T-helper 9 cell (primary cell): Measurements from ENCODE around the gene DQX1.
"Not testable (repeated sequence)": the region's sequence is repeated elsewhere in the genome, so short reads cannot be mapped to it uniquely, and the experiment has no call there.

Experiments
- DNase-seq: peaks from one replicate; pipeline ENCODE4 v3.0.0-alpha.2; 2020

DQX1 gene

DNA sequence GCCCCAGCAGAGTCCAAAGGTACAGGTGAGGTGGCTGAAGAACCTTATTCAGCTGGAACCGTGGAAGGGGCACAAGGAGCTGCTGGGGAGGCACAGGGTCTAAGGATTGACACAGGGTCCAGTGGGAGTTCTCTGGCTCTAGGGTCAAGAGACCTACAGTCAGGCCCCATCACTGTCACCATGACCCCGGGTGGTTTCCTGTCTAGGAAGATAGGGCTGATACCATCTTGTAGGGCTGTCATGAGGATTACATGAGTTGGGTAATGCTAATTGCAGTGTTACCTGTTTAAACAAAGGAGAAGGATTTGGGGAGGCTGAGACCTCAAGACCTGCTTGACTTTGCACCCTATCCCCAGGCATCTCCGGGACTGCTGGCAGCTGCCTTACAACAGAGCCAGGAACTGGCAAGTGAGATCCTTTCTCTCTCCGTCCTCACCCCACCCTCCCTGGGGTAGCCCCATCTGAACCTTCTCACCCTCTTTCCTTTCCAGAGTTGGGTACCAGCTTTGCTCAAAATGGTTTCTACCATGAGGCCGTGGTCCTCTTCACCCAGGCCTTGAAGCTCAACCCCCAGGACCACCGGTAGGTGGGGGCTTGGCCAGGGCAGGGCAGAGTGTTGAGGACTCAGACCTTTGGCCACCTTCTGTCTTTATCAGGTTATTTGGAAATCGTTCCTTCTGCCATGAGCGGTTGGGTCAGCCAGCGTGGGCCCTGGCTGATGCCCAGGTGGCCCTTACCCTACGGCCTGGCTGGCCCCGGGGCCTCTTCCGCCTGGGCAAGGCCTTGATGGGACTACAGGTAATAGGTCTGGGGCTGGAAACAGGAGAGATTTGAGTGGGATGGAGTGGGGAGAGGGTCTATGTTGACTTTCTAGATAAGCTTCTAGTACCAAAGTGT lies 34.1 kb downstream of the DQX1 start:
- DNase-seq = no peak

DNA sequence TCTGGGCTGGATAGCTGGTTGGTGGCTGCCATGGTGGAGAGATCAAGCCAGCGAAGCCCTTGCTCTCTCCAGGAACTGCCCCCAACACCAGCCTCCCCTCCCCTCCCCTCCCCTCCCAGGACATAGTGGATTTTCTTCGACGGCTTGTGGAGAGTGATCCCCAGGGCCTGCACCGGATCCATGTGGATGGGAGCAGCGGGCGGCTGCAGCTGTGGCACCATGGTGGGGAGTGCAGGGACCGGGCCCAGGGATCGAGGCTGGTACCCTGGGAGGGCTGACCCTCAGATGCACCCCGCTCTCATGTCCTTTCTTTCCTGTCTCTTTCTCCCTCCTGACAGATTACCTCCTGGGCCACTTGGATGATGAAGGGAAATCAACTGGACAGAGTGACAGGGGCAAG lies 36.1 kb downstream of the DQX1 start:
- no peak for DNase-seq

DNA sequence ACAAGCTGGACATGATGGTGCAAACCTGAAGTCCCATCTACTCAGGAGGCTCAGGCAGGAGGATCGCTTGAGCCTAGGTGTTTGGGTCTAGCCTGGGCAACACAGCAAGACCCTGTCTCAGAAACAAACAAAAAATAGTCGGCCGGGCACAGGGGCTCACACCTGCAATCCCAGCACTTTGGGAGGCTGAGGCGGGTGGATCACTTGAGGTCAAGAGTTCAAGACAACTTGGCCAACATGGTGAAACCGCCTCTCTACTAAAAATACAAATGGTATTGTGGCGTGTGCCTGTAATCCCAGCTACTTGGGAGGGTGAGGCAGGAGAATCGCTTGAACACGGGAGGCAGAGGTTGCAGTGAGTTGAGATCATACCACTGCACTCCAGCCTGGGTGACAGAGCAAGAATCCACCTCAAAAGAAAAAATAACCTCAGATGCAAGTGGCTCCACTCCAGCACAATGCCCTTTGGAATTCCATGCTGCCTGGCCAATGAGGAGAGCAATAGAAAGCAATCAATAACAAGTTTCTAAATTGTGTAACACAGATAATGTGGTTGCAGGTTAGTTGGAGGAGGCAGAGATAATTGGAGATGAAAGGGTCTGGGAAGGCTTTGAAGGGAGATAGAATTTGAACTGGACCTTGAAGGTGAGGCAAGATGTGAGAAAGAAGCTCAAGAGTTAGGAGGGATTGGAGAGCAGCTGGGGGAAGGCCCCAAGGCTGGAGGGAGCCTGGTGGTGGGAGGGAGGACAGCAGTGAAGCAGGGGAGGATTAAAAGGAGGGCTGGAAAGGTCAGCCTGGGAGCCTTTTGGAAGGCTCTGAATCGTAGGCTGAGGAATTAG lies 37.2 kb downstream of the DQX1 start:
- DNase-seq = no peak

DNA sequence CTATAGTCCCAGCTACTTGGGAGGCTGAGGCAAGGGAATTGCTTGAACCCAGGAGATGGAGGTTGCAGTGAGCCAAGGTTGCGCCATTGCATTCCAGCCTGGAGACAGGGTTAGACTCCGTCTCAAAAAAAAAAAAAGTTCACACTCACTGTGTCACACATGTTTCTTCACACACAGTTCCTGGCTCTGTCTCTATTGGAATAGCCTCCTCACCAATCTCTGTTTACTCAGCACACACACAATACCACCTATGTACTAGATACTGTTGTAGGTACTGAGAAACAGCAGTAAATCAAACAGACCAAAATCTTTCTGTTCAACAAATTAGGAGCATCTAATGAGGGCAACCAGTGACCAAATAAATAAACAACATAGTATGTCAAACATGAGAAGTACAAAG lies 39.9 kb downstream of the DQX1 start:
- DNase-seq = no peak

DNA sequence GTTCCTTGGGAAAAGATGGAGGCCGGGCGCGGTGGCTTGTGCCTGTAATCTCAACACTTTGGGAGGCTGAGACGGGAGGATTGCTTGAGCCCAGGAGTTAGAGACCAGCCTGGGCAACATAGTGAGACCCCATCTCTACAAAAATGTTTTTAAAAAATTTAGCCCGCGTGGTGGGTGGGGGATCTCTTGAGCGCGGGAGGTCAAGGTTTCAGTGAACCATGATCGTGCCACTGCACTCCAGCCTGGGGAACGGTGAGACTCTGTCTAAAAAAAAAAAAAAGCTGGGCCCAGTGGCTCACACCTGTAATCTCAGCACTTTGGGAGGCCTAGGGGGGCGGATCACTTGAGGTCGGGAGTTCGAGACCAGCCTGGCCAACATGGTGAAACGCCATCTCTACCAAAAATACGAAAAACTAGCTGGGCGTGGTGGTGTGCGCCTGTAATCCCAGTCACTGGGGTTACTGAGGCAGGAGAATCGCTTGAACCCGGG lies 42.3 kb downstream of the DQX1 start:
- DNase-seq = not testable (repeated sequence)

DNA sequence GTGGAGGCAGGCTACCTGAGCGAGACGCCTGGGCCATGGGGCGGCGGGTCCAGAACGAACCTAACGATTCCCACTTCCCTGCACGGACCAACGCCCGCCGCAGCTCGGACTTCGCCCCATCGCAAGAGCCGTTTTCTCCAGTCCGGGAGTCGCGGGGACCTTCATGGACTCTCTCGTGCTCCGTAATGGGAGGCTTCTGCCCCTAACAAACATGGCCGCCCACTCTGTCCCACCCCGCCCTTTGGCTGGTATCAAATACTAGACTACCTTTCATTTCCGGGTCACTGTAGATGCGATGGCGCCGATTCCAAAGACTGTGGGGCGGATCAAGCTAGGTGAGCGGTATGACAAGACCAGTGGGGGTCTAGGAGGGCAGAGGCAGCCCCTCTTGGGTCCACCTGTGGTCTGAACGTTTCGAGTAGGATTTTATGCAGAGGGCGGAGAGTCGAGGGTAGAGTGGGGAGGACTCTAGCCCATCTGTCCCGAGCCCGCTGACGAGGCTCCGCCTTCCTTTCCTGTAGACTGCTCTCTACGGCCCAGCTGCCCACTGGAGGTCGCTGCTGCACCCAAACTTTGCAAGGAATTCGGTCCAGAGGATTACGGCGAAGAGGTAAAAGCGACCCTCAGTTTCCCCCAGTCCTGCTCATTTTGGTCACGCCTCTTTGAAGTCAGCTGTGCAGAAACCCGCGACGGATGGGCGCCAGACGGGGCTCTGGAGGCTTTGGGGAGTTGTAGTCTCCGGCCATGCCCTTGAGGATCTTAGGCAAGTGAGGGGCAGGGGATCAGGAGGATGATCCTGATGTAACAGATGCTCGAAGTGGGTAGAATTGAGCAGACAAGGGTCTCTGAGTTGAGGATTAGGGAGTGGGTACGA lies 43.0 kb downstream of the DQX1 start, which contains the start of the genes CCDC142 and TTC31:
Gene CCDC142, minus strand, starts transcription at position 198 of the 874 bp plus-strand sequence. Its CDS starts 161 bp downstream, at position 37.
Gene TTC31, plus strand, starts transcription at position 281 of the 874 bp plus-strand sequence. Its CDS starts 15 bp downstream, at position 296.
- DNase-seq = peak; percentile 85

DNA sequence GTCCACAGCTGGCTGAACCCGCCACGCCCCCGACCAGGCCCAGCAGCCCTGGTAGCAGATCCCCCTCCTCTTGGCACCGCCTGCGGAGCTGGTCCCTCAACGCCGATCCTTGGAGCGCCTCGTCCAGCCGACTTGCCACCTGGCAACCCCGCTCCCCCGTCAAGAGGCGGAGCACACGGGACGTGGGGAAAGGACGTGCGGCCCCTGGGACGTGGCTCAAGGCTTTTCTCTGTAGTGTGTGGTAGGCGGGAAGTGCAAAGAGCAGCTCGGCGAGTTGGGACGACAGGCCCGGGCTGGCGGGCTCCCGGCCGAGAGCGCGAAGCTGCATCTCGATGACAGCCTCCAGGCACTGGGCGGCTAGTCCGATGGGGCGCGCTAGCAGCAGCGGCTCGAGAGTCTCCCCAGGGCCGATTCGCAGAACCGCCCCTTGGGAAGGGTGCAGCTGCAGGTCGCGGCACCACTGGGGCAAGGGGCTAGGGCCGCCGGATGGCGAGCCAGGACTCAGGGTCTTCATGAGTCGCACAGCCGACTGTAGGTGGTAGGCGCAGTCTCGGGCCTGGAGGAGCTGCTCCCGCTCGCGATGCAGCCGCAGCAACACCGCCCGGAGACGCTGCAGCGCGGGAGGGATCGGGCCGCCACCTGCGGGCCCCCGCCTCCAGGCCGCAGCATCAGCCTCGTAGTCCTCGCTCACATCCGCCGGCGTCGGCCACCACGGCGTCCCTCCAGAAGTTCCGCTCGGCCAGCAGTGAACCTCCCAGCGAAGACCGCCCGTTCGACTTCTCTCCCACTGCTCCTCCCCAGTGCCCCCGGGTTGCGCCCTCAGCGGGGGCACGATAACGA lies 43.9 kb downstream of the DQX1 start:
- no peak for DNase-seq

DNA sequence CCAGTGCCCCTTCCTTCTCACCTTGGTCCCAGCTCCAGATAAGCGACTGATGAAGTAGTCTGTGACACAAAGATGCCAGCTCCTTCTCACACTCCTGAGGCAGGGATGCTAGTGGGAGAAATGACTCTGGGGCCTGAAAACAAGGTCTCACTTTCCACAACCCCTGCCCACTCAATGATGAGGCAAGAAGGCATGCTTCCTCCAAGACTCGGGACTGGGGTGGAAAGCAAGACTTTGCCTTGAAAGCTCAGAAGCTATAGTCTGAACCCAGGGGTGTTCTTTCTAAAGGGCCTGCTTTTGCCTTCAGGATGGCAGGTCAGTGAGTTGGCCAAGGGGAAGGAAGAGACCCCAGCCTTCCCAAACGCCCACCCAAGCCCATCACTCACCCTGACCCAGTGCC lies 44.6 kb downstream of the DQX1 start:
- DNase-seq = no peak

DNA sequence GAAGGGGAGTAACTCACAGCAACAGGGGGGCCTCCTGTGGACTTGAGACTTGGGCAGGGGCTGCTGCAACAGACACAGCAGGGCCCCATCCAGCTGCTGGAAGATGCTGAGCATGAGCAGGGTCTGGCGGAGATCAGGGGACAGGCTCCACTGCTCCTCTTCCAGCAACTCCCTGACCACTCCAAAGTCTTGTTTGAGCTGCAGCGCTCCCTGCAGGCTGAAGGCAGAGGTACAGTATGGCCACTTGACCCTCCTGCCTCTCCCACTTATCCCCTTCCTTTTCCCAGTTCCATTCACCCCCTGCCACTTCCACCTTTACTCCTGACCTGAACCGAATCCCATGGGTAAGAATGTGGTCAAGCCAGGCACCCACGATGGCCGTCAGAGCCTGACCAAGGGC lies 51.1 kb downstream of the DQX1 start:
- DNase-seq = no peak

DNA sequence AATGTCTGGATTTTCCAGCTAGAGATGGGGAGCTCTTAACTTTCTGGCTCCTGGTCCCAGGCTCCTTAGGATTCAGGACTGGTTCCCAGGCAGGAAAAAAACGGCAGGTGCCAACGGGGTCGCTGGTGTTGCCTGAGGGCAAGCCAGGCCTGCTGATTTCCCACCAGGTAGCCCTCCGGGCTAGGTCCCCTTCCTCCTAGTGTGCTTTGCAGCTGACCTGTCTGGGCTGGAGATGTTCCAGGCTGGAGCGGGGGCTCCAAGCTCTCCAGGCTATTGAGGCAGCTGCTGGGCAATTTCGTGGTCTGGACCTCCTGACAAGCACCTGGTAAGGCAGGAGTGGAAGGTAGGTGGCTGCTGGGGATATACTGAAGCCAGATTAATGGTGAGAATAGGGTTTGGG lies 51.5 kb downstream of the DQX1 start:
- DNase-seq = no peak

DNA sequence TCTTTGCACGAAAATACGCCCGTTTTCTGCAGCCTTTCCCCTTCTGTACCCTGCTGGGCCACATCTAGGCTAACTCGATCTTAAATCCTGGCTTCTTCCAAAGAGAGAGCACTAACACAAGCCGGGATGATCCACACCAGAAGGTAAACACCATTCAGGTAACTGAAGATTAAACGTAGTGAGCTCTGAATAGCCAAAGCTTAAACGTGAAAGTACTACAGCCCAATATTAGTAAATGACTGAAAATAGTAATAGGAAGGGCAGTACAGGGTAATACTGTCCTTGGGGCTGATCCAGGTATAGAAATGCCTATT lies 53.1 kb downstream of the DQX1 start:
- no peak for DNase-seq

DNA sequence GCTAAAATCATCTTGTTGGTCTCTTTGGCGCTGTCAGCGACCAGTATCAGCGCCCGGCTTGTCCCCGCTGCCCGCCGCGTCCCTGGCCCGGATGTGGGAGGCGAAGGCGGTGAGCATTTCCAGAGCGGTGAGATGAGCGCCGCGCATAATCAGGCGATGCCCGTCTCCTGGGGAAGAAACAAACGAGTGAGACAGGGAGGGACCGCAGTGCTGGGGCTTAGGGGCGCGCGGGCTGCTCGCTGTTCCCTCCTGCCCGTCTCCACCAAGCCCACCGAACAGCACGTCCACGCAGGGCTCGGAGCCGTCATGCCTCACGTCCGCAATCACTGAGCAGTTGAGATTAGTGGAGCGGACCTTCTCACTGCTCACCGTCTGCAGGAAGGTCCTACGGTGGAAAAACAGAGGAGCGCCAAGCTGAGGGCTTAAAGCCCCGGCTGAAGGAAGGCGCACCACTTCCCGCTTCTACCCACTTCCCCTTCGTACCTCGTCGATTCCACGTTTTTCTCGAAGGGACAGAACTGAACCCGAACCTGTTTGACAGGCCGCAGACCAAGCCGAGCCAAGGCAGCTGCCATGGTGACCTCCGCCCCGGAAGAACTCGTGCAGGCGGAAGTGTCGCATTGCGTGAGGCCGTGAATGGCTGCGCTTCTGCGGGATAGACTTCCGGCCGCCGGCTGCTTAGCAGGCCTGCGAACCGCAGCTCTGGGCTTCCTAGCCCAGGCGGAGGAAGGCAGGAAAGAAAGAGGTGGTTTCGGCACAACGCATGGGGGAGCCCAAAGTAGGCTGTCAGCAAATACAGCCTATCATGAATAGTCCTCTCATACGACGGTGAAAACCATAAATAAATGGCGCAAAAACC lies 53.7 kb downstream of the DQX1 start, which contains the start of gene MRPL53:
Gene MRPL53, minus strand, starts transcription at position 595 of the 859 bp plus-strand sequence. Its CDS starts 20 bp downstream, at position 575.
- DNase-seq = peak; percentile 99

DNA sequence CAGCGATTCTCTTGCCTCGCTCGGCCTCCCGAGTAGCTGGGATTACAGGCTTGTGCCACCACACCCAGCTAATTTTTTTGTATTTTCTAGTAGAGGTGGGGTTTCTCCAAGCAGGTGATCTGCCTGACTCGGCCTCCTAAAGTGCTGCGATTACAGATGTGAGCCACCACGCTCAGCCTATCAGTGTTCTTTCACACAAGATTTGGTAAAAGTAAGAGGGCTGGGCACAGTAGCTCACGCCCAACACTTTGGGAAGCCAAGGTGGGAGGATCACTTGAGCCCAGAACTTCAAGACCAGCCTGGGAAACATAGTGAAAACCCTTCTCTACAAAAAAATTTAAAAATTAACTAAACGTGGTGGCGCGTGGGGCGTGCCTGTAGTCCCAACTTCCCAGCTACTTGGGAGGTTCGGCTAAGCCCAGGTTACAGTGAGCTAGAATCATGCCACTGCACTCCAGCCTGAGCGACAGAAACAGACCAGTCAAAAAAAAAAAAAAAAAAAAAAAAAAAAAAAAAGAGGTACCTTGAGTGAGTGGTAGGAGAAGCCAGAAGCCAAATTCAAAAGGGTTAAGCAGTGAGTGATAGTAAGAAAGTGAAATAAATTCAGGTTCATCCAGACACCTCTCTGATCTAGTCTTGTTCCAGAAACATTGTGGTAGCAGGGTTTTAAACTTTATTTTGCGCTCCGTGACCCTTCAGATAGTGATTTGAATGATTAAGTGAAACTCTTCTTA lies 54.5 kb downstream of the DQX1 start:
- DNase-seq = no peak

DNA sequence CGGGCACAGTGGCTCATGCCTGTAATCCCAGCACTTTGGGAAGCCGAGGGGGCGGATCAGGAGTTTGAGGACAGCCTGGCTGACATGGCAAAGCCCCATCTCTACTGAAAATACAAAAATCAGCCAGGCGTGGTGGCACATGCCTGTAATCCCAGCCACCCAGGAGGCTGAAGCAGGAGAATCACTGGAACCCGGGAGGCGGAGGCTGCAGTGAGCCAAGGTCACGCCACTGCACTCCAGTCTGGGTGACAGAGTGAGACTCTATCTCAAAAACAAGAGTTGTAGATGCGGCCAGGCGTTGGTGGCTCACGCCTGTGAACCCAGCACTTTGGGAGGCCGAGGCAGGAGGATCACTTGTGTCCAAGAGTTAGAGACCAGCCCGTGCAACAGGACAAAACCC lies 55.3 kb downstream of the DQX1 start:
- DNase-seq = not testable (repeated sequence)
